RWPE1 (cell line): ENCODE measurements around the gene SYT14.
A peak's percentile ranks its signal among the peaks of the same experiment; 100 is the strongest.
"Not testable (repeated sequence)": the region's sequence is repeated elsewhere in the genome, so short reads cannot be mapped to it uniquely, and the experiment has no call there.

Experiments used
- CTCF ChIA-PET: fragments of 350-600 bp; sonication (Branson Sonifier 250); formaldehyde crosslinking; extraction: SDS; loops from one replicate; lab custom pipeline; 2021; lab: Yijun Ruan, JAX
- POLR2A ChIA-PET: fragments of 400-600 bp; formaldehyde crosslinking; extraction: SDS; loops from one replicate; lab custom pipeline; 2020; ENCODE audit warnings: antibody characterized with exemption; ENCODE audit not compliant: low non-redundant PET; lab: Yijun Ruan, JAX
- DNase-seq: peaks from one replicate; pipeline ENCODE4 v3.0.0; 2012; ENCODE audit warnings: low spot score
- H3K27ac ChIP-seq: fragments of 450-650 bp; 2 replicates; pipeline ENCODE4 v1.5.1; 2017
- CTCF ChIP-seq: fragments of 450-650 bp; conservative IDR thresholded peaks from 2 replicates; pipeline ENCODE4 v1.5.1; 2017; ENCODE audit warnings: low read depth, mild to moderate bottlenecking

The SYT14 gene

GRCh38 chr1:209896346-209896745 lies 41.7 kb upstream of the SYT14 start:
- ChIA-PET POLR2A (no interaction called here), CTCF (interaction anchor here (1.4 kb wide), 1 partner anchor 29 kb away, joined by 5 read pairs; no protein-coding TSS in a partner anchor)
- DNase-seq = no peak
- H3K27ac ChIP-seq = no peak overlapping the region
- no peak for TF ChIP-seq CTCF

- DNase-seq, H3K27ac ChIP-seq, POLR2A ChIA-PET, CTCF ChIA-PET: not testable (repeated sequence)
These were observed 39.7 kb upstream of the SYT14 start for GRCh38 chr1:209898271-209898670.

GRCh38 chr1:209898851-209899250 lies 39.2 kb upstream of the SYT14 start:
- POLR2A ChIA-PET, CTCF ChIA-PET, H3K27ac ChIP-seq, DNase-seq: not testable (repeated sequence)

GRCh38 chr1:209899948-209900347 lies 38.1 kb upstream of the SYT14 start:
- ChIA-PET CTCF (interaction anchor here (1.3 kb wide), 1 partner anchor 40 kb away, joined by 4 read pairs; no protein-coding TSS in a partner anchor), POLR2A (no interaction called here)
- TF ChIP-seq CTCF = no peak
- no peak for DNase-seq
- no peak overlapping the region for H3K27ac ChIP-seq

GRCh38 chr1:209900734-209901133 lies 37.3 kb upstream of the SYT14 start:
- no peak for TF ChIP-seq CTCF
- ChIA-PET POLR2A (no interaction called here), CTCF (interaction anchor here (1.3 kb wide), 1 partner anchor 41 kb away, joined by 4 read pairs; no protein-coding TSS in a partner anchor)
- no peak overlapping the region for H3K27ac ChIP-seq
- peak; percentile 71 for DNase-seq

- DNase-seq = no peak
- ChIA-PET POLR2A (no interaction called here), CTCF (no interaction called here)
- no peak for TF ChIP-seq CTCF
- H3K27ac ChIP-seq = no peak overlapping the region
These were observed 36.8 kb upstream of the SYT14 start for GRCh38 chr1:209901211-209901610.

- CTCF ChIA-PET, POLR2A ChIA-PET: not testable (repeated sequence)
These were observed 33.2 kb upstream of the SYT14 start for GRCh38 chr1:209904774-209905173.

GRCh38 chr1:209911746-209912145 lies 26.3 kb upstream of the SYT14 start:
- TF ChIP-seq CTCF = no peak
- no peak for DNase-seq
- POLR2A ChIA-PET = no interaction called here
- CTCF ChIA-PET = no interaction called here
- no peak overlapping the region for H3K27ac ChIP-seq

More at GRCh38 chr1:209904774-209905173, 33.2 kb upstream of the SYT14 start:
- not testable (repeated sequence) for DNase-seq, H3K27ac ChIP-seq
